ENCODE data around the gene DHX15.

- TF ChIP-seq POLR2AphosphoS5 (IDR thresholded peaks at IDR 0.05) (no peak), POLR2A (IDR thresholded peaks at IDR 0.05) (no peak), CTCF (IDR thresholded peaks at IDR 0.05) (no peak), EP300 (IDR thresholded peaks at IDR 0.05) (no peak)
Measured at GRCh38 chr4:24514808-24515207, 69.5 kb downstream of the DHX15 start.

All from stomach (tissue), 4 donors.